Ecto neural progenitor cell (in vitro differentiated cells): ENCODE measurements around the gene DCLK1.

Experiments used
- DNase-seq: peaks from one replicate; pipeline ENCODE4 v3.0.0-alpha.2; 2018; ENCODE audit warnings: low spot score

Gene DCLK1

GRCh38 chr13:36131222-36131930 lies at the start of gene DCLK1:
DCLK1 (minus strand) TSS chr13:36131382.
- peak; percentile 83 for DNase-seq

- no peak for DNase-seq
Observed at GRCh38 chr13:36175621-36176020, 44.4 kb upstream of the DCLK1 start.

- DNase-seq, result no peak
Observed at GRCh38 chr13:36174923-36175322, 43.7 kb upstream of the DCLK1 start.

GRCh38 chr13:36173571-36174322 lies 42.6 kb upstream of the DCLK1 start:
- no peak for DNase-seq

- no peak for DNase-seq
Observed at GRCh38 chr13:36166046-36166445, 34.9 kb upstream of the DCLK1 start.

GRCh38 chr13:36163809-36164308 lies 32.7 kb upstream of the DCLK1 start:
- DNase-seq, result no peak

- no peak for DNase-seq
Observed at GRCh38 chr13:36163286-36163685, 32.1 kb upstream of the DCLK1 start.

- DNase-seq, result no peak
Observed at GRCh38 chr13:36160297-36160696, 29.1 kb upstream of the DCLK1 start.

- DNase-seq, result no peak
Observed at GRCh38 chr13:36158611-36159010, 27.4 kb upstream of the DCLK1 start.

GRCh38 chr13:36157480-36157879 lies 26.3 kb upstream of the DCLK1 start:
- no peak for DNase-seq

- DNase-seq, result peak; percentile 74
Observed at GRCh38 chr13:36154567-36155291, 23.5 kb upstream of the DCLK1 start.

- DNase-seq, result no peak
Observed at GRCh38 chr13:36151591-36151990, 20.4 kb upstream of the DCLK1 start.

- no peak for DNase-seq
Observed at GRCh38 chr13:36148446-36148845, 17.3 kb upstream of the DCLK1 start.

GRCh38 chr13:36147330-36147729 lies 16.1 kb upstream of the DCLK1 start:
- no peak for DNase-seq

- no peak for DNase-seq
Observed at GRCh38 chr13:36146511-36147269, 15.5 kb upstream of the DCLK1 start.

- DNase-seq, result no peak
Observed at GRCh38 chr13:36143738-36144137, 12.6 kb upstream of the DCLK1 start.

GRCh38 chr13:36142735-36143134 lies 11.6 kb upstream of the DCLK1 start:
- no peak for DNase-seq

GRCh38 chr13:36135876-36136275 lies 4.7 kb upstream of the DCLK1 start:
- DNase-seq, result no peak

GRCh38 chr13:36134632-36135031 lies 3.5 kb upstream of the DCLK1 start:
- DNase-seq, result no peak

GRCh38 chr13:36133950-36134626 lies 2.9 kb upstream of the DCLK1 start:
- no peak for DNase-seq

- no peak for DNase-seq
Observed at GRCh38 chr13:36132376-36132775, 1.2 kb upstream of the DCLK1 start.
